ENCODE results near the gene NCKAP5. TPM values are rescaled to one million over a fixed set of nuclear protein-coding genes. Genes with fewer than 3 reads are reported as not detected.

Gene NCKAP5
- total and polyA plus RNA-seq, 2 donors: 1.9 to 2.0 TPM

GRCh38 chr2:133352719-133353118 is 215.5 kb downstream of the NCKAP5 start:
- DNase-seq (ENCODE audit: low read depth in 6 of 9, low spot score in 9 of 9): no peak
- no peaks in the 10 kb centered on the region for H3K4me1 ChIP-seq (ENCODE audit: control insufficient read depth in 2 of 2, insufficient read depth in 2 of 2, low read length in 2 of 2)
- H3K27me3 ChIP-seq (ENCODE audit: control insufficient read depth in 2 of 2, insufficient read depth in 1 of 2, low read length in 1 of 2): no peaks in the 10 kb centered on the region
- H3K9me3 ChIP-seq (ENCODE audit: control insufficient read depth in 2 of 2, insufficient read depth in 1 of 2, low read length in 1 of 2): no peaks in the 10 kb centered on the region
- no peak overlapping the region for H3K27ac ChIP-seq (ENCODE audit: low read depth in 1 of 2, low read length in 1 of 2)
- H3K36me3 ChIP-seq (ENCODE audit: control insufficient read depth in 2 of 2, insufficient read depth in 2 of 2, low read length in 1 of 2): no peaks in the 10 kb centered on the region
- WGBS: 95% methylated on average over 1 of the region's 1 CpG
- no peak overlapping the region for H3K4me3 ChIP-seq (ENCODE audit: low read length in 2 of 2)

GRCh38 chr2:133346654-133347053 is 221.6 kb downstream of the NCKAP5 start:
- no peak for DNase-seq (ENCODE audit: low read depth in 6 of 9, low spot score in 9 of 9)
- no peaks in the 10 kb centered on the region for H3K36me3 ChIP-seq (ENCODE audit: control insufficient read depth in 2 of 2, insufficient read depth in 2 of 2, low read length in 1 of 2)
- H3K4me1 ChIP-seq (ENCODE audit: control insufficient read depth in 2 of 2, insufficient read depth in 2 of 2, low read length in 2 of 2): no peaks in the 10 kb centered on the region
- H3K27me3 ChIP-seq (ENCODE audit: control insufficient read depth in 2 of 2, insufficient read depth in 1 of 2, low read length in 1 of 2): no peaks in the 10 kb centered on the region
- H3K4me3 ChIP-seq (ENCODE audit: low read length in 2 of 2): no peak overlapping the region
- no peaks in the 10 kb centered on the region for H3K9me3 ChIP-seq (ENCODE audit: control insufficient read depth in 2 of 2, insufficient read depth in 1 of 2, low read length in 1 of 2)
- 89% methylated on average over 4 of the region's 4 CpGs for WGBS
- no peak overlapping the region for H3K27ac ChIP-seq (ENCODE audit: low read depth in 1 of 2, low read length in 1 of 2)

GRCh38 chr2:133345638-133346037 is 222.6 kb downstream of the NCKAP5 start:
- no peak overlapping the region for H3K4me3 ChIP-seq (ENCODE audit: low read length in 2 of 2)
- no peak for DNase-seq (ENCODE audit: low read depth in 6 of 9, low spot score in 9 of 9)
- WGBS: 92% methylated on average over 1 of the region's 1 CpG
- H3K27ac ChIP-seq (ENCODE audit: low read depth in 1 of 2, low read length in 1 of 2): no peak overlapping the region
- H3K9me3 ChIP-seq (ENCODE audit: control insufficient read depth in 2 of 2, insufficient read depth in 1 of 2, low read length in 1 of 2): no peaks in the 10 kb centered on the region
- H3K27me3 ChIP-seq (ENCODE audit: control insufficient read depth in 2 of 2, insufficient read depth in 1 of 2, low read length in 1 of 2): no peaks in the 10 kb centered on the region
- no peaks in the 10 kb centered on the region for H3K4me1 ChIP-seq (ENCODE audit: control insufficient read depth in 2 of 2, insufficient read depth in 2 of 2, low read length in 2 of 2)
- no peaks in the 10 kb centered on the region for H3K36me3 ChIP-seq (ENCODE audit: control insufficient read depth in 2 of 2, insufficient read depth in 2 of 2, low read length in 1 of 2)

- 94% methylated on average over 6 of the region's 6 CpGs for WGBS
- no peak for DNase-seq (ENCODE audit: low read depth in 6 of 9, low spot score in 9 of 9)
- Histone ChIP-seq H3K4me3 (ENCODE audit: low read length in 2 of 2) (no peak overlapping the region), H3K27ac (ENCODE audit: low read depth in 1 of 2, low read length in 1 of 2) (no peak overlapping the region), H3K36me3 (ENCODE audit: control insufficient read depth in 2 of 2, insufficient read depth in 2 of 2, low read length in 1 of 2) (no peaks in the 10 kb centered on the region), H3K27me3 (ENCODE audit: control insufficient read depth in 2 of 2, insufficient read depth in 1 of 2, low read length in 1 of 2) (no peaks in the 10 kb centered on the region), H3K9me3 (ENCODE audit: control insufficient read depth in 2 of 2, insufficient read depth in 1 of 2, low read length in 1 of 2) (no peaks in the 10 kb centered on the region), H3K4me1 (ENCODE audit: control insufficient read depth in 2 of 2, insufficient read depth in 2 of 2, low read length in 2 of 2) (no peaks in the 10 kb centered on the region)
Observed at GRCh38 chr2:133344849-133345248, 223.4 kb downstream of the NCKAP5 start.

GRCh38 chr2:133343018-133343352 is 225.3 kb downstream of the NCKAP5 start:
- no peak overlapping the region for H3K4me3 ChIP-seq (ENCODE audit: low read length in 2 of 2)
- H3K9me3 ChIP-seq (ENCODE audit: control insufficient read depth in 2 of 2, insufficient read depth in 1 of 2, low read length in 1 of 2): no peaks in the 10 kb centered on the region
- H3K27me3 ChIP-seq (ENCODE audit: control insufficient read depth in 2 of 2, insufficient read depth in 1 of 2, low read length in 1 of 2): no peaks in the 10 kb centered on the region
- DNase-seq (ENCODE audit: low read depth in 6 of 9, low spot score in 9 of 9): no peak
- no peak overlapping the region for H3K27ac ChIP-seq (ENCODE audit: low read depth in 1 of 2, low read length in 1 of 2)
- H3K36me3 ChIP-seq (ENCODE audit: control insufficient read depth in 2 of 2, insufficient read depth in 2 of 2, low read length in 1 of 2): no peaks in the 10 kb centered on the region
- no peaks in the 10 kb centered on the region for H3K4me1 ChIP-seq (ENCODE audit: control insufficient read depth in 2 of 2, insufficient read depth in 2 of 2, low read length in 2 of 2)

- Histone ChIP-seq H3K4me3 (ENCODE audit: low read length in 2 of 2) (no peak overlapping the region), H3K36me3 (ENCODE audit: control insufficient read depth in 2 of 2, insufficient read depth in 2 of 2, low read length in 1 of 2) (no peaks in the 10 kb centered on the region), H3K9me3 (ENCODE audit: control insufficient read depth in 2 of 2, insufficient read depth in 1 of 2, low read length in 1 of 2) (no peaks in the 10 kb centered on the region), H3K27me3 (ENCODE audit: control insufficient read depth in 2 of 2, insufficient read depth in 1 of 2, low read length in 1 of 2) (no peaks in the 10 kb centered on the region), H3K27ac (ENCODE audit: low read depth in 1 of 2, low read length in 1 of 2) (no peak overlapping the region), H3K4me1 (ENCODE audit: control insufficient read depth in 2 of 2, insufficient read depth in 2 of 2, low read length in 2 of 2) (no peaks in the 10 kb centered on the region)
- no peak for DNase-seq (ENCODE audit: low read depth in 6 of 9, low spot score in 9 of 9)
- WGBS: 87% methylated on average over 2 of the region's 2 CpGs
Observed at GRCh38 chr2:133342286-133343017, 225.8 kb downstream of the NCKAP5 start.

GRCh38 chr2:133341575-133341974 is 226.7 kb downstream of the NCKAP5 start:
- Histone ChIP-seq H3K36me3 (ENCODE audit: control insufficient read depth in 2 of 2, insufficient read depth in 2 of 2, low read length in 1 of 2) (no peaks in the 10 kb centered on the region), H3K4me3 (ENCODE audit: low read length in 2 of 2) (no peak overlapping the region), H3K4me1 (ENCODE audit: control insufficient read depth in 2 of 2, insufficient read depth in 2 of 2, low read length in 2 of 2) (no peaks in the 10 kb centered on the region), H3K27me3 (ENCODE audit: control insufficient read depth in 2 of 2, insufficient read depth in 1 of 2, low read length in 1 of 2) (no peaks in the 10 kb centered on the region), H3K9me3 (ENCODE audit: control insufficient read depth in 2 of 2, insufficient read depth in 1 of 2, low read length in 1 of 2) (no peaks in the 10 kb centered on the region), H3K27ac (ENCODE audit: low read depth in 1 of 2, low read length in 1 of 2) (no peak overlapping the region)
- WGBS: 85% methylated on average over 2 of the region's 2 CpGs
- no peak for DNase-seq (ENCODE audit: low read depth in 6 of 9, low spot score in 9 of 9)

GRCh38 chr2:133338224-133338623 is 230.0 kb downstream of the NCKAP5 start:
- H3K4me1 ChIP-seq (ENCODE audit: control insufficient read depth in 2 of 2, insufficient read depth in 2 of 2, low read length in 2 of 2): no peaks in the 10 kb centered on the region
- H3K36me3 ChIP-seq (ENCODE audit: control insufficient read depth in 2 of 2, insufficient read depth in 2 of 2, low read length in 1 of 2): no peaks in the 10 kb centered on the region
- no peak overlapping the region for H3K27ac ChIP-seq (ENCODE audit: low read depth in 1 of 2, low read length in 1 of 2)
- no peaks in the 10 kb centered on the region for H3K27me3 ChIP-seq (ENCODE audit: control insufficient read depth in 2 of 2, insufficient read depth in 1 of 2, low read length in 1 of 2)
- WGBS: 78% methylated on average over 1 of the region's 1 CpG
- no peak for DNase-seq (ENCODE audit: low read depth in 6 of 9, low spot score in 9 of 9)
- no peaks in the 10 kb centered on the region for H3K9me3 ChIP-seq (ENCODE audit: control insufficient read depth in 2 of 2, insufficient read depth in 1 of 2, low read length in 1 of 2)
- no peak overlapping the region for H3K4me3 ChIP-seq (ENCODE audit: low read length in 2 of 2)

- Histone ChIP-seq H3K4me1 (ENCODE audit: control insufficient read depth in 2 of 2, insufficient read depth in 2 of 2, low read length in 2 of 2) (no peaks in the 10 kb centered on the region), H3K27me3 (ENCODE audit: control insufficient read depth in 2 of 2, insufficient read depth in 1 of 2, low read length in 1 of 2) (no peaks in the 10 kb centered on the region)
- WGBS: 52% methylated on average over 3 of the region's 3 CpGs
Observed at GRCh38 chr2:133334923-133335322, 233.3 kb downstream of the NCKAP5 start.

More at GRCh38 chr2:133334923-133335322, 233.3 kb downstream of the NCKAP5 start:
- no peak for DNase-seq (ENCODE audit: low read depth in 6 of 9, low spot score in 9 of 9)
- H3K27ac ChIP-seq (ENCODE audit: low read depth in 1 of 2, low read length in 1 of 2): no peak overlapping the region
- H3K9me3 ChIP-seq (ENCODE audit: control insufficient read depth in 2 of 2, insufficient read depth in 1 of 2, low read length in 1 of 2): no peaks in the 10 kb centered on the region
- H3K36me3 ChIP-seq (ENCODE audit: control insufficient read depth in 2 of 2, insufficient read depth in 2 of 2, low read length in 1 of 2): no peaks in the 10 kb centered on the region
- no peak overlapping the region for H3K4me3 ChIP-seq (ENCODE audit: low read length in 2 of 2)

Data from thymus (tissue), 11 donors.